ENCODE results near the gene SLC43A2.
"Not testable (repeated sequence)": the region's sequence is repeated elsewhere in the genome, so short reads cannot be mapped to it uniquely, and the experiment has no call there.

SLC43A2 gene

GRCh38 chr17:1627982-1628855 is at the start of gene SLC43A2:
TSS of gene SLC43A2 (minus strand) at chr17:1628834. CDS start at chr17:1627874, 960 bp downstream.
- peak; percentile 94 for DNase-seq (ENCODE audit: insufficient read length, low spot score)
- FAIRE-seq, result peak; percentile 94

- no peak for DNase-seq (ENCODE audit: insufficient read length, low spot score)
These were observed 47.8 kb upstream of the SLC43A2 start for GRCh38 chr17:1676401-1676800.

GRCh38 chr17:1673041-1673785 is 44.6 kb upstream of the SLC43A2 start:
- FAIRE-seq (no peak), DNase-seq (ENCODE audit: insufficient read length, low spot score) (no peak)

More at GRCh38 chr17:1676401-1676800, 47.8 kb upstream of the SLC43A2 start:
- no peak for FAIRE-seq

- FAIRE-seq; DNase-seq (ENCODE audit: insufficient read length, low spot score): not testable (repeated sequence)
These were observed 35.3 kb upstream of the SLC43A2 start for GRCh38 chr17:1663934-1664333.

GRCh38 chr17:1661045-1661444 is 32.4 kb upstream of the SLC43A2 start:
- DNase-seq (ENCODE audit: insufficient read length, low spot score) (no peak), FAIRE-seq (no peak)

GRCh38 chr17:1658100-1658499 is 29.5 kb upstream of the SLC43A2 start:
- FAIRE-seq, result no peak
- DNase-seq (ENCODE audit: insufficient read length, low spot score), result no peak

- DNase-seq (ENCODE audit: insufficient read length, low spot score) (no peak), FAIRE-seq (no peak)
These were observed 25.1 kb upstream of the SLC43A2 start for GRCh38 chr17:1653735-1654134.

- not testable (repeated sequence) for FAIRE-seq; DNase-seq (ENCODE audit: insufficient read length, low spot score)
These were observed 24.2 kb upstream of the SLC43A2 start for GRCh38 chr17:1652794-1653193.

- no peak for FAIRE-seq
- no peak for DNase-seq (ENCODE audit: insufficient read length, low spot score)
These were observed 22.9 kb upstream of the SLC43A2 start for GRCh38 chr17:1651559-1651844.

GRCh38 chr17:1650731-1651558 is 22.3 kb upstream of the SLC43A2 start:
- DNase-seq (ENCODE audit: insufficient read length, low spot score) (no peak), FAIRE-seq (no peak)

- peak; percentile 72 for FAIRE-seq
These were observed 21.3 kb upstream of the SLC43A2 start, which contains the start of gene RILP for GRCh38 chr17:1649844-1650501. TSS of gene RILP (minus strand) at chr17:1649866. CDS start at chr17:1649804, 62 bp downstream.

GRCh38 chr17:1648963-1649843 is 20.6 kb upstream of the SLC43A2 start:
- DNase-seq (ENCODE audit: insufficient read length, low spot score) (peak; percentile 97), FAIRE-seq (peak; percentile 54)

More at GRCh38 chr17:1649844-1650501, 21.3 kb upstream of the SLC43A2 start, which contains the start of gene RILP:
- no peak for DNase-seq (ENCODE audit: insufficient read length, low spot score)

- FAIRE-seq (no peak), DNase-seq (ENCODE audit: insufficient read length, low spot score) (no peak)
These were observed 19.7 kb upstream of the SLC43A2 start for GRCh38 chr17:1648173-1648962.

- FAIRE-seq (no peak), DNase-seq (ENCODE audit: insufficient read length, low spot score) (no peak)
These were observed 19.2 kb upstream of the SLC43A2 start for GRCh38 chr17:1647802-1648171.

- FAIRE-seq (no peak), DNase-seq (ENCODE audit: insufficient read length, low spot score) (no peak)
These were observed 17.7 kb upstream of the SLC43A2 start for GRCh38 chr17:1646199-1646875.

GRCh38 chr17:1645207-1646171 is 16.9 kb upstream of the SLC43A2 start, which contains the start of gene SCARF1:
TSS of gene SCARF1 (minus strand) at chr17:1645732. CDS start at chr17:1645697, 35 bp downstream.
- FAIRE-seq, result no peak
- no peak for DNase-seq (ENCODE audit: insufficient read length, low spot score)

Measured in GM19239 (cell line).